Uterus (tissue), 2 donors: ENCODE measurements around the gene DCPS.

Source experiments
- POLR2A ChIP-seq, 2 donors: fragments of 450-650 bp; IDR thresholded peaks; one replicate each; pipeline ENCODE4 v1.6.1; 2016; ENCODE audit warnings: antibody characterized with exemption in 2 of 2, mild to moderate bottlenecking in 1 of 2, moderate library complexity in 1 of 2
- TF ChIP-seq, protein P1 (sequence below), 4 experiments: fragments of 200-600 bp in 2 of 4; fragments of 450-650 bp in 2 of 4; sonication (generic) in 2 of 4; IDR thresholded peaks; one replicate each; pipeline ENCODE4 v1.5.1; 2016 to 2019; ENCODE audit warnings: antibody characterized with exemption in 4 of 4, mild to moderate bottlenecking in 2 of 4, moderate library complexity in 1 of 4

- peak; percentile 32 to 83 for TF ChIP-seq POLR2A (IDR thresholded peaks at IDR 0.05)
- TF ChIP-seq, protein P1, sequence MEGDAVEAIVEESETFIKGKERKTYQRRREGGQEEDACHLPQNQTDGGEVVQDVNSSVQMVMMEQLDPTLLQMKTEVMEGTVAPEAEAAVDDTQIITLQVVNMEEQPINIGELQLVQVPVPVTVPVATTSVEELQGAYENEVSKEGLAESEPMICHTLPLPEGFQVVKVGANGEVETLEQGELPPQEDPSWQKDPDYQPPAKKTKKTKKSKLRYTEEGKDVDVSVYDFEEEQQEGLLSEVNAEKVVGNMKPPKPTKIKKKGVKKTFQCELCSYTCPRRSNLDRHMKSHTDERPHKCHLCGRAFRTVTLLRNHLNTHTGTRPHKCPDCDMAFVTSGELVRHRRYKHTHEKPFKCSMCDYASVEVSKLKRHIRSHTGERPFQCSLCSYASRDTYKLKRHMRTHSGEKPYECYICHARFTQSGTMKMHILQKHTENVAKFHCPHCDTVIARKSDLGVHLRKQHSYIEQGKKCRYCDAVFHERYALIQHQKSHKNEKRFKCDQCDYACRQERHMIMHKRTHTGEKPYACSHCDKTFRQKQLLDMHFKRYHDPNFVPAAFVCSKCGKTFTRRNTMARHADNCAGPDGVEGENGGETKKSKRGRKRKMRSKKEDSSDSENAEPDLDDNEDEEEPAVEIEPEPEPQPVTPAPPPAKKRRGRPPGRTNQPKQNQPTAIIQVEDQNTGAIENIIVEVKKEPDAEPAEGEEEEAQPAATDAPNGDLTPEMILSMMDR (IDR thresholded peaks at IDR 0.05) = peak in 1 of 4 experiments; percentile 16
Observed at GRCh38 chr11:126268708-126269579, 34.9 kb upstream of the DCPS start, which contains the start of the genes FOXRED1 and SRPRA.
